ENCODE measurements around the gene MAN1C1. TPM values are rescaled to one million over a fixed set of nuclear protein-coding genes. Genes with fewer than 3 reads are reported as not detected.
A peak's percentile ranks its signal among the peaks of the same experiment; 100 is the strongest.

Gene MAN1C1
- polyA plus RNA-seq, 1 of the 3 experiments (the other 2 are of a cell fraction), result 0.20 TPM

DNA sequence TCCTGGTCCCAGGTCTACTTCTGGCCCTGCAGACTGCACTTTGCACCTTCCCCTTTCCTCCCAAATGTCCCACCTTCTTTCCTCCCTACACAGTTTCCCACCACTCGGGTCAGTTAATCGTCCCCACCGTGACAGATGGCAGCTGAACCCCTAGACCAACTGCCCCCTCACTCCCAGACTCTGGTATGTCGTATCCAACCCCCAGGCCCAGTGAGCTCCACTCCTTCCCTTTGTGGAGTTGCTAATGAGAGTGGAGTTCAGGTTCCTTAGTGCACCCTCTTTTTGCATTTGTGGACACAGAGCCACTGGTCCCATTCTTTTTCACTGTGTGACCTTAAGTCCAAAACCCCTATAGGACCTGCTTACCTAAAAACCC is 1.8 kb downstream of the MAN1C1 start:
- TF ChIP-seq ELF1 (IDR thresholded peaks at IDR 0.05), result no peak
- no peak for TF ChIP-seq SIN3A (IDR thresholded peaks at IDR 0.05; ENCODE audit: borderline replicate concordance, low read depth, low read length)
- TF ChIP-seq MEF2A (IDR thresholded peaks at IDR 0.05; ENCODE audit: borderline replicate concordance, low read depth), result no peak
- TF ChIP-seq MAX (IDR thresholded peaks at IDR 0.05; ENCODE audit: low read depth), result no peak
- TF ChIP-seq RCOR1 (IDR thresholded peaks at IDR 0.05; ENCODE audit: low read length), result no peak
- TF ChIP-seq RAD21 (IDR thresholded peaks at IDR 0.05; ENCODE audit: low read length), result no peak
- TF ChIP-seq MXI1 (IDR thresholded peaks at IDR 0.05; ENCODE audit: low read depth, low read length), result no peak
- no peak for TF ChIP-seq RXRA (IDR thresholded peaks at IDR 0.05; ENCODE audit: borderline replicate concordance, low read depth)
- Histone ChIP-seq H3K36me3 (replicated peaks in 1 of 2; ENCODE audit: control insufficient read depth in 1 of 2, insufficient read depth in 2 of 2, low read length in 1 of 2) (no peaks in the 10 kb centered on the region), H3K27ac (ENCODE audit: low read depth in 2 of 2, low read length in 1 of 2) (no peak overlapping the region), H4K20me1 (ENCODE audit: insufficient read depth) (no peaks in the 10 kb centered on the region), H3K9ac (no peak overlapping the region), H2AFZ (ENCODE audit: low read depth) (no peak overlapping the region), H3K9me2 (no peaks in the 10 kb centered on the region), H3F3A (replicated peaks; ENCODE audit: insufficient read depth) (peaks cover 4% of the 10 kb centered on the region), H3K27me3 (ENCODE audit: insufficient read depth) (peaks cover 34% of the 10 kb centered on the region), H3K79me2 (ENCODE audit: insufficient read depth) (no peaks in the 10 kb centered on the region), H3K9me3 (no peaks in the 10 kb centered on the region), H3K4me2 (no peak overlapping the region), H3K4me3 (ENCODE audit: low read depth in 2 of 2, low read length in 1 of 2) (no peak overlapping the region; a peak in 1 of 4 replicates), H3K4me1 (ENCODE audit: control insufficient read depth in 1 of 2, insufficient read depth in 2 of 2, low read depth in 1 of 2, low read length in 1 of 2) (peaks cover 0 to 29% of the 10 kb centered on the region in 2 experiments; a peak in 2 of 4 replicates)
- no peak for DNase-seq
- 95% methylated on average over 4 of the region's 4 CpGs for WGBS (ENCODE audit: low lambda C conversion rate)
- POLR2A ChIA-PET, result no interaction called here
- CTCF ChIA-PET, result interaction anchor here (0.6 to 4.6 kb wide), 49 partner anchors 9 to 284 kb away, joined by 3 to 26 read pairs (median 6); partner anchors contain the start of gene SELENON

- H3K36me3 ChIP-seq (replicated peaks in 1 of 2; ENCODE audit: control insufficient read depth in 1 of 2, insufficient read depth in 2 of 2, low read length in 1 of 2), result no peaks in the 10 kb centered on the region
- H3K4me1 ChIP-seq (ENCODE audit: control insufficient read depth in 1 of 2, insufficient read depth in 2 of 2, low read depth in 1 of 2, low read length in 1 of 2), result peaks cover 0 to 29% of the 10 kb centered on the region in 2 experiments; a peak in 2 of 4 replicates
- H3K9ac ChIP-seq, result no peak overlapping the region
- no peak overlapping the region for H3K27ac ChIP-seq (ENCODE audit: low read depth in 2 of 2, low read length in 1 of 2)
- H2AFZ ChIP-seq (ENCODE audit: low read depth), result no peak overlapping the region
- TF ChIP-seq, protein P1, sequence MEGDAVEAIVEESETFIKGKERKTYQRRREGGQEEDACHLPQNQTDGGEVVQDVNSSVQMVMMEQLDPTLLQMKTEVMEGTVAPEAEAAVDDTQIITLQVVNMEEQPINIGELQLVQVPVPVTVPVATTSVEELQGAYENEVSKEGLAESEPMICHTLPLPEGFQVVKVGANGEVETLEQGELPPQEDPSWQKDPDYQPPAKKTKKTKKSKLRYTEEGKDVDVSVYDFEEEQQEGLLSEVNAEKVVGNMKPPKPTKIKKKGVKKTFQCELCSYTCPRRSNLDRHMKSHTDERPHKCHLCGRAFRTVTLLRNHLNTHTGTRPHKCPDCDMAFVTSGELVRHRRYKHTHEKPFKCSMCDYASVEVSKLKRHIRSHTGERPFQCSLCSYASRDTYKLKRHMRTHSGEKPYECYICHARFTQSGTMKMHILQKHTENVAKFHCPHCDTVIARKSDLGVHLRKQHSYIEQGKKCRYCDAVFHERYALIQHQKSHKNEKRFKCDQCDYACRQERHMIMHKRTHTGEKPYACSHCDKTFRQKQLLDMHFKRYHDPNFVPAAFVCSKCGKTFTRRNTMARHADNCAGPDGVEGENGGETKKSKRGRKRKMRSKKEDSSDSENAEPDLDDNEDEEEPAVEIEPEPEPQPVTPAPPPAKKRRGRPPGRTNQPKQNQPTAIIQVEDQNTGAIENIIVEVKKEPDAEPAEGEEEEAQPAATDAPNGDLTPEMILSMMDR (IDR thresholded peaks at IDR 0.05), result peak; percentile 66
- peak; percentile 73 for TF ChIP-seq RAD21 (IDR thresholded peaks at IDR 0.05; ENCODE audit: low read length)
- TF ChIP-seq, protein P2, sequence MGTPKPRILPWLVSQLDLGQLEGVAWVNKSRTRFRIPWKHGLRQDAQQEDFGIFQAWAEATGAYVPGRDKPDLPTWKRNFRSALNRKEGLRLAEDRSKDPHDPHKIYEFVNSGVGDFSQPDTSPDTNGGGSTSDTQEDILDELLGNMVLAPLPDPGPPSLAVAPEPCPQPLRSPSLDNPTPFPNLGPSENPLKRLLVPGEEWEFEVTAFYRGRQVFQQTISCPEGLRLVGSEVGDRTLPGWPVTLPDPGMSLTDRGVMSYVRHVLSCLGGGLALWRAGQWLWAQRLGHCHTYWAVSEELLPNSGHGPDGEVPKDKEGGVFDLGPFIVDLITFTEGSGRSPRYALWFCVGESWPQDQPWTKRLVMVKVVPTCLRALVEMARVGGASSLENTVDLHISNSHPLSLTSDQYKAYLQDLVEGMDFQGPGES (IDR thresholded peaks at IDR 0.05; ENCODE audit: low read depth, low read length), result no peak
- TF ChIP-seq RXRA (IDR thresholded peaks at IDR 0.05; ENCODE audit: borderline replicate concordance, low read depth), result no peak
- 0 out of 2 replicates have a peak, but pooled peaks have one; percentile 24 for TF ChIP-seq MXI1 (IDR thresholded peaks at IDR 0.05; ENCODE audit: low read depth, low read length)
- peak; percentile 83 for TF ChIP-seq SMC3 (IDR thresholded peaks at IDR 0.05; ENCODE audit: low read depth, low read length)
- no peak for TF ChIP-seq EP300 (IDR thresholded peaks at IDR 0.05; ENCODE audit: borderline replicate concordance in 1 of 2, low read depth in 1 of 2, low read length in 1 of 2)
- no peaks in the 10 kb centered on the region for H3K79me2 ChIP-seq (ENCODE audit: insufficient read depth)
- peaks cover 34% of the 10 kb centered on the region for H3K27me3 ChIP-seq (ENCODE audit: insufficient read depth)
- peak; percentile 79 for DNase-seq
- POLR2A ChIA-PET, result no interaction called here
- H3K4me2 ChIP-seq, result no peak overlapping the region
- CTCF ChIA-PET, result interaction anchor here (0.6 to 4.6 kb wide), 55 partner anchors 9 to 284 kb away, joined by 3 to 26 read pairs (median 5); partner anchors contain the start of gene SELENON
- no peaks in the 10 kb centered on the region for H3K9me2 ChIP-seq
- H3K9me3 ChIP-seq, result no peaks in the 10 kb centered on the region
- peak overlapping the region in 1 of 2 experiments; percentile 35; a peak in 2 of 4 replicates for H3K4me3 ChIP-seq (ENCODE audit: low read depth in 2 of 2, low read length in 1 of 2)
- no peaks in the 10 kb centered on the region for H3F3A ChIP-seq (replicated peaks; ENCODE audit: insufficient read depth)
- 54% methylated on average over 6 of the region's 11 CpGs for WGBS (ENCODE audit: low lambda C conversion rate)
- H4K20me1 ChIP-seq (ENCODE audit: insufficient read depth), result no peaks in the 10 kb centered on the region
These were observed 2.7 kb downstream of the MAN1C1 start for GRCh38 chr1:25619101-25619890.
